ENCODE measurements around the gene RGL2.

- no peak for TF ChIP-seq POLR2A (IDR thresholded peaks at IDR 0.05; ENCODE audit: low read length)
- no peak for TF ChIP-seq CHD2 (IDR thresholded peaks at IDR 0.05; ENCODE audit: low read length, partially characterized antibody)
Observed at GRCh38 chr6:33305052-33305451, 6.3 kb upstream of the RGL2 start.

All from A549 (cell line).